Raji (cell line): Measurements from ENCODE around the gene GLIPR1L2.

Experiments
- POLR2A ChIP-seq: IDR thresholded peaks from 2 replicates; pipeline ENCODE4 v1.6.1; 2011; ENCODE audit warnings: low read depth, low read length, control low read depth; ENCODE audit not compliant: insufficient read depth

Gene GLIPR1L2

GRCh38 chr12:75419841-75420240 is 29.0 kb downstream of the GLIPR1L2 start:
- TF ChIP-seq POLR2A, result no peak

GRCh38 chr12:75427491-75427890 is 36.6 kb downstream of the GLIPR1L2 start:
- no peak for TF ChIP-seq POLR2A

GRCh38 chr12:75428767-75429166 is 37.9 kb downstream of the GLIPR1L2 start:
- TF ChIP-seq POLR2A, result no peak

GRCh38 chr12:75432924-75433323 is 42.0 kb downstream of the GLIPR1L2 start:
- no peak for TF ChIP-seq POLR2A

GRCh38 chr12:75437564-75437963 is 46.7 kb downstream of the GLIPR1L2 start:
- no peak for TF ChIP-seq POLR2A

GRCh38 chr12:75438059-75438754 is 47.3 kb downstream of the GLIPR1L2 start:
- no peak for TF ChIP-seq POLR2A

GRCh38 chr12:75439048-75439447 is 48.2 kb downstream of the GLIPR1L2 start:
- TF ChIP-seq POLR2A, result no peak

- no peak for TF ChIP-seq POLR2A
Measured at GRCh38 chr12:75439930-75440329, 49.0 kb downstream of the GLIPR1L2 start.

GRCh38 chr12:75443709-75444108 is 52.8 kb downstream of the GLIPR1L2 start:
- TF ChIP-seq POLR2A, result no peak

GRCh38 chr12:75444429-75445136 is 53.7 kb downstream of the GLIPR1L2 start:
- TF ChIP-seq POLR2A, result no peak

GRCh38 chr12:75446857-75447256 is 56.0 kb downstream of the GLIPR1L2 start:
- TF ChIP-seq POLR2A, result no peak

GRCh38 chr12:75447691-75448393 is 57.0 kb downstream of the GLIPR1L2 start:
- no peak for TF ChIP-seq POLR2A

- no peak for TF ChIP-seq POLR2A
Measured at GRCh38 chr12:75452675-75453330, 61.9 kb downstream of the GLIPR1L2 start.

GRCh38 chr12:75455839-75456238 is 65.0 kb downstream of the GLIPR1L2 start:
- no peak for TF ChIP-seq POLR2A

GRCh38 chr12:75457191-75457590 is 66.3 kb downstream of the GLIPR1L2 start:
- TF ChIP-seq POLR2A, result no peak
